GM11168 (cell line): Measurements from ENCODE around the gene HJV.

Experiments
- in situ Hi-C: fragments of 300-500 bp; cut with MboI; formaldehyde crosslinking; loops from one replicate; pipeline ENCODE4 v1.12.0; 2022; ENCODE audit warnings: low sequenced_read_pairs; ENCODE audit not compliant: unreplicated experiment

Gene HJV

GRCh38 chr1:146025787-146026495, 4.4 kb upstream of the HJV start:
- in situ Hi-C loops = loop anchor here (25.0 kb wide), 1 partner anchor 286 kb away; no protein-coding TSS in a partner anchor

- in situ Hi-C loops = no loop called here
Observed at GRCh38 chr1:146022403-146023127, 1.0 kb upstream of the HJV start.

GRCh38 chr1:146021050-146021445, 487 bp downstream of the HJV start:
- in situ Hi-C loops = no loop called here

DNA sequence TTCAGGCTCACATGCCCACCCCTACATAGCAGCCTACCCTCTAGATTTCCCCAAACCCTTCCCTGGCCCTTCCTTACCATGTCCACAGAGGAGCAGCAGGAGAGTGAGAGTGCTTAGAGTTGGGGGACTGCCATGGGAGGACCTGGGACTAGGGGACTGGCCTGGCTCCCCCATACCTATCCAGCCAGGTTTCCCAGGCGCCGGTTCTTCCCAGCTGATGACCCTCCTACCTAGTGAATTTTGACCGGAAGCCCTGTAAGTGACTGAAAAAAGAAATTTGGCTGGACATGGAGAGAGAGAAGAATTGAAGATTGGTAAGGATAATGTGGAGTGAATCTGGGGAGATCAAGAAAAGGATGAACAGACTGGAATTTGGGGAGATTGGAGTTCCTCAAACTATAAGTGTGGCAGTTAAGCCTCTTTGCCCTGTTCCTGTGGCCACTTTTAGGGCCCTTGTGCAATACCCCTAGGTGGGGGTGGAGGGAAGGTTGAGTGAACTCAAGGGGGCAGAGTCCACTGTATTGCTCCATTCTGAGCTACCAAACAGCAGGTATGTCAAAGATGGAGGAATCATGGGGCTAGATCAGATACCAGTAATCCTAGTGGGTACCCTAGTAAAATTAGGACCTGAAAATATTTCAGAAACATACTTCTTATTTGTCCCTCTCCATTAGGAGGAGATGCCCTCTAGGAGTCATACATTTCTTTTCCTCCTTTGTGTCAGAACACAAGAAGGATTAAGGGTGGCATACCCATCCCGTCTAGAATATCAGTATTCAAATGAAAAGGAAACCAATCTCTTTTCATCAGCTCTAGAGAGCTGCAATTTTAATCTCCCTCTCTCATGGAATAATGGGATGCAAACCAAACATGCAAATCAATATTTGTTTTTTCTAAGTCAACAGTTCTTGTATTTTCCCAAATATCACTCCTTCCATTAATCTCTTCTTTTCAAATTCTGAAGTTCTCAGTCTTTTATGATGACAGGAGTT, 1.2 kb downstream of the HJV start:
- in situ Hi-C loops = no loop called here

GRCh38 chr1:146019231-146020057, 2.1 kb downstream of the HJV start:
- in situ Hi-C loops = loop anchor here (10.0 kb wide), 1 partner anchor 165 kb away; the partner anchor contains the start of gene PIAS3

DNA sequence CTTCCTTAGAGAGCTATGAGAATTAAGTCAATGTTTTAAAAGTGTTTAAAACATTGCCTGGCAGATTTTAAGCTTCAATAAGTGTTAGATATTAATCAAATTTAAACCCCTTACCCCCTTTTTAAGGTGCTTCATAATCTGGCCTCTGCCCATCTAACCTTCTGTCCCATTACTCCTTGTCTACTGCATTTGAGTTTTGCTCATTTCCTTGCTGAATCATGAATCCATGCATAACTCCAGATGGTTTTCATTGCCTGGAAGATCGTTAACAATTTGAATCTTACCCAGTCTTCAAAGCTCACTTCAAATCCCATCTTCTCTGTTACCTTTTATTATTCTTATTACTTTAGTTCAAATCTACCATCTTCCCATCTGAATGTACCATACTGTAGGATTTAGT, 4.6 kb downstream of the HJV start:
- in situ Hi-C loops = loop anchor here (10.0 kb wide), 1 partner anchor 162 kb away; the partner anchor contains the start of gene PIAS3

- in situ Hi-C loops = loop anchor here (5.0 to 10.0 kb wide), 2 partner anchors 36 to 159 kb away; partner anchors contain the start of gene PIAS3
Observed at GRCh38 chr1:146013559-146013922, 8.0 kb downstream of the HJV start.

GRCh38 chr1:146012703-146013558, 8.6 kb downstream of the HJV start:
- in situ Hi-C loops = loop anchor here (5.0 to 10.0 kb wide), 2 partner anchors 36 to 158 kb away; partner anchors contain the start of gene PIAS3

GRCh38 chr1:146010126-146010738, 11.3 kb downstream of the HJV start:
- in situ Hi-C loops = loop anchor here (5.0 to 10.0 kb wide), 2 partner anchors 33 to 155 kb away; partner anchors contain the start of gene PIAS3

- in situ Hi-C loops = no loop called here
Observed at GRCh38 chr1:146007489-146008133, 13.9 kb downstream of the HJV start.

DNA sequence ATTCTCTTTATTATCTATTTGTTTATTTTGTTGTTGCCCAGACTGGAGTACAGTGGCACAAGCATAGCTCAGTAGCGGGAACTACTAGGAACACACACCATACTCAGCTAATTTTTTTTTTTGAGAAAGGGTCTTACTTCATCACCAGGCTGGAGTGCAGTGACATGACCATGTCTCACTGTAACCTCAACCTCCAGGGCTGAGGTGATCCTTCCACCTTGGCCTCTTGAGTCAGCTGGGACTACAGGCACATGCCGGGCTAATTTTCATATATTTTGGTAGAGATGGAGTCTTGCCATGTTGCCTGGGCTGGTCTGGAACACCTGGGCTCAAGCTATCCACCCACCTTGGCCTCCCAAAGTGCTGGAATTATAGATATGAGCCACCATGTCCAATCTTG, 19.8 kb downstream of the HJV start:
- in situ Hi-C loops = loop anchor here (5.0 kb wide), 1 partner anchor 74 kb away; the partner anchor contains the start of gene RBM8A

- in situ Hi-C loops = loop anchor here (5.0 kb wide), 1 partner anchor 72 kb away; the partner anchor contains the start of gene RBM8A
Observed at GRCh38 chr1:145999321-146000024, 22.1 kb downstream of the HJV start.

DNA sequence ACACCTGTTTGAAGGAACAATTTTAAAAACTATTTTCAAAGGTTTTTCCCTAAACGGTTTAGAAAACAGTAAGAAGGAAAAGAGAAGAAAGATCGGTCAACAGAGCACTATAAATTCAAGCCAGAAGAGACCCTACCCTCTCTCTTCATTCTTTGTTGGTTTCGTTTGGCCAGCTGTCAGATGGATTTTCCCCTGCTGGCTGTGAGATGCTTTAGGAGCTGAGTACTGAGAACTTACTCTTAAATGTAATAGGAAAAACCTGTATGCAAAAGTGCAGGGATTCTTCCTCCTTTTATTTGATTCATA, 23.9 kb downstream of the HJV start:
- in situ Hi-C loops = no loop called here

- in situ Hi-C loops = no loop called here
Observed at GRCh38 chr1:145997016-145997717, 24.4 kb downstream of the HJV start.

DNA sequence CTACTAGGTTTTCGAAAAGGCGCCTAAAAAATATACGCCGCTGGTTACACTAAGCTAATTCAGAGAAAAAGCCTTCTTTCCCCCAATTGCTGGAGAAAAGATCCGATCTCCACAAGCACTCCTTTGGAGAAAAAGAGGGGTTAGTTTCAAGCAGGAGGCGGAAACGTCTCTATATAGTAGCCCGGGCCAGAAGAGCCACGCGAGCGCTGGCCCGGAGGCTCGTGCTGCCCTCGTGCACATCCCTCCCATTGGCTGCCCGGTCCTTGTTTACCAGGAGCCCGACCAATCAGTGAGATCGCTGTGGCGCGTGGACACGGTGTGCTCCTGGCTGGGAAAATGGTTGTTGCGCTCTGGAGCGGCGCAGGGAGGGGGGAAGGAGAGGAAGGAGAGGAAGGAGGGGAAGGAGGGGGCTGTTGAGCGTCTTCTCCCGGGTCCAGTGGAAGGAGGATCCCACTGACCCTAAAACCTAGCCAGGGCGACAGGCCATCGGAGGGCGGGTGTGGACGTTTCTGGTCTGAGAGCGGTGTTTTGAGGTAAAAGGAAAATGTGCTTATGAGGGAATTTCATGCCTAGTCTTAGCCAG, 25.0 kb downstream of the HJV start, which contains the start of gene TXNIP:
TXNIP (minus strand) TSS at position 147 of the 583 bp plus-strand sequence. CDS start 313 bp downstream, outside the sequence.
- in situ Hi-C loops = no loop called here

- in situ Hi-C loops = no loop called here
Observed at GRCh38 chr1:145995964-145996432, 25.5 kb downstream of the HJV start.
